Panc1 (cell line): ENCODE measurements around the gene HLA-DQA2. TPM values are rescaled to one million over a fixed set of nuclear protein-coding genes. Genes with fewer than 3 reads are reported as not detected.

Source experiments
- ATAC-seq: fragments of 200-7000 bp; cut with Tn5 transposase; 2 replicates; pipeline ENCODE4 v1.9.1; 2020; ENCODE audit warnings: mild to moderate bottlenecking, moderate library complexity
- BruUV-seq: library from RNA; stranded (reverse); fragments of 400-500 nt; replicated peaks from 2 replicates; lab custom pipeline; 2021; lab: Mats Ljungman, UMichigan
- CTCF ChIA-PET: fragments of 300-600 bp; sonication (Branson Sonifier 250); formaldehyde crosslinking; loops from one replicate; lab custom pipeline; 2022; ENCODE audit warnings: antibody characterized with exemption; lab: Charles Lee
- POLR2A ChIA-PET: fragments of 300-600 bp; sonication (Branson Sonifier 250); formaldehyde crosslinking; loops from one replicate; lab custom pipeline; 2022; ENCODE audit warnings: antibody characterized with exemption; lab: Charles Lee
- DNase-seq: peaks from one replicate; pipeline ENCODE4 v3.0.0-alpha.2; 2010; ENCODE audit warnings: low read depth, low spot score
- H3K27ac ChIP-seq: 2 replicates; pipeline ENCODE4 v1.5.1; 2011; ENCODE audit warnings: mild to moderate bottlenecking, low read length, inconsistent platforms
- H3K27me3 ChIP-seq: fragments of 200-500 bp; sonication (Bioruptor generic); 2 replicates; pipeline ENCODE4 v1.6.0; 2014; ENCODE audit warnings: low read length, inconsistent platforms; ENCODE audit not compliant: control insufficient read depth, insufficient read depth
- H3K36me3 ChIP-seq: fragments of 200-500 bp; sonication (Bioruptor generic); 2 replicates; pipeline ENCODE4 v1.5.1; 2014; ENCODE audit warnings: inconsistent platforms, mild to moderate bottlenecking, low read length, moderate library complexity; ENCODE audit not compliant: control insufficient read depth, insufficient read depth
- H3K4me1 ChIP-seq: 2 replicates; pipeline ENCODE4 v1.5.1; 2011; ENCODE audit warnings: inconsistent platforms, mild to moderate bottlenecking, low read length, moderate library complexity; ENCODE audit not compliant: control insufficient read depth, insufficient read depth
- H3K4me3 ChIP-seq, 2 experiments: 2 replicates each; pipeline ENCODE4 v1.5.1; 2011 to 2012; ENCODE audit warnings: low read depth in 2 of 2, low read length in 2 of 2, mild to moderate bottlenecking in 2 of 2, inconsistent platforms in 1 of 2, moderate library complexity in 1 of 2
- H3K9me3 ChIP-seq: fragments of 200-500 bp; sonication (Bioruptor generic); 2 replicates; pipeline ENCODE4 v1.5.1; 2014; ENCODE audit warnings: low read depth, mild to moderate bottlenecking, inconsistent platforms, low read length, moderate library complexity; ENCODE audit not compliant: control insufficient read depth, insufficient read depth
- POLR2AphosphoS5 ChIP-seq: IDR thresholded peaks from 2 replicates; pipeline ENCODE4 v1.6.1; 2012; ENCODE audit warnings: mild to moderate bottlenecking, low read depth, low read length, moderate library complexity
- SIN3A ChIP-seq: IDR thresholded peaks from 2 replicates; pipeline ENCODE4 v1.6.1; 2012; ENCODE audit warnings: low read depth, mild to moderate bottlenecking, low read length, moderate library complexity, borderline replicate concordance; ENCODE audit not compliant: insufficient read depth
- TCF7L2 ChIP-seq: IDR thresholded peaks from 2 replicates; pipeline ENCODE4 v1.6.1; 2011; ENCODE audit warnings: mild to moderate bottlenecking, low read depth, low read length, inconsistent platforms
- in situ Hi-C: cut with HindIII; loops from 2 replicates; pipeline ENCODE4 v1.10.0; 2016; ENCODE audit warnings: low sequenced_read_pairs, low pct_unique_long_range_greater_than_20kb
- intact Hi-C: fragments of 100-400 bp; cut with micrococcal nuclease; formaldehyde crosslinking; loops from one replicate; pipeline ENCODE4 v1.10.0; 2022; ENCODE audit not compliant: unreplicated experiment
- total RNA-seq: library from RNA; stranded (reverse); gene quantifications from one replicate; pipeline ENCODE4 v1.2.1, GENCODE V29; 2021; ENCODE audit not compliant: unreplicated experiment
- TF ChIP-seq, protein P1 (sequence below), 2 experiments: IDR thresholded peaks; 2 replicates each; pipeline ENCODE4 v1.6.1; 2011 to 2012; ENCODE audit warnings: low read depth in 2 of 2, control low read depth in 1 of 2, low read length in 1 of 2, mild to moderate bottlenecking in 1 of 2, moderate library complexity in 1 of 2; ENCODE audit not compliant: insufficient read depth in 1 of 2
- TF ChIP-seq, protein P2 (sequence below): fragments of 450-650 bp; IDR thresholded peaks from 2 replicates; pipeline ENCODE4 v1.5.1; 2017; ENCODE audit warnings: mild to moderate bottlenecking

The HLA-DQA2 gene
- total RNA-seq, 1 experiment from 2014 or later: not detected

DNA sequence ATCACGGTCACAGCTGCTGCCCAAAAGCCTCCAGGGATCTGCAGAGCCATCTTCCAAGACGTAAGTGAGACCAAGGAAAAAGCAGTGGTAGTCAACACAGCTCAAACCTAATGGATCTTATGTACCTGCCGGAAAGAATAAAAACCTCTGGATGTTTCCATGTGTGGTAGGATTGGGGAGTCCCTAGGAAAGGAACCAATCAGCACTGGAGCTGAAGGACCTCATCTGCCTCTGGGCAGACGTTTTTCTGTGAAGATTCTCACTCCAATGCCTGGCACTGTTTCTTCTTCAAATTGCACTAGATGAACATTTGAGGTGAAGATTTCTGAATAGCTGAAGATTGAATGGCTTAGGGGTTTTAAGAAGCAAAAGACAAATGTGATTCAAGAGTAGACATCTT, 22.2 kb downstream of the HLA-DQA2 start, which contains the start of gene HLA-DQB2:
Gene HLA-DQB2, minus strand, starts transcription at position 112 of the 400 bp plus-strand sequence. Its CDS starts 62 bp downstream, at position 50.
- H3K36me3 ChIP-seq: no peaks in the 10 kb centered on the region
- ChIA-PET CTCF (no interaction called here), POLR2A (no interaction called here)
- H3K4me1 ChIP-seq: no peaks in the 10 kb centered on the region
- H3K4me3 ChIP-seq: no peak within 1 kb of the TSS
- no peak for DNase-seq
- TF ChIP-seq, protein P1, sequence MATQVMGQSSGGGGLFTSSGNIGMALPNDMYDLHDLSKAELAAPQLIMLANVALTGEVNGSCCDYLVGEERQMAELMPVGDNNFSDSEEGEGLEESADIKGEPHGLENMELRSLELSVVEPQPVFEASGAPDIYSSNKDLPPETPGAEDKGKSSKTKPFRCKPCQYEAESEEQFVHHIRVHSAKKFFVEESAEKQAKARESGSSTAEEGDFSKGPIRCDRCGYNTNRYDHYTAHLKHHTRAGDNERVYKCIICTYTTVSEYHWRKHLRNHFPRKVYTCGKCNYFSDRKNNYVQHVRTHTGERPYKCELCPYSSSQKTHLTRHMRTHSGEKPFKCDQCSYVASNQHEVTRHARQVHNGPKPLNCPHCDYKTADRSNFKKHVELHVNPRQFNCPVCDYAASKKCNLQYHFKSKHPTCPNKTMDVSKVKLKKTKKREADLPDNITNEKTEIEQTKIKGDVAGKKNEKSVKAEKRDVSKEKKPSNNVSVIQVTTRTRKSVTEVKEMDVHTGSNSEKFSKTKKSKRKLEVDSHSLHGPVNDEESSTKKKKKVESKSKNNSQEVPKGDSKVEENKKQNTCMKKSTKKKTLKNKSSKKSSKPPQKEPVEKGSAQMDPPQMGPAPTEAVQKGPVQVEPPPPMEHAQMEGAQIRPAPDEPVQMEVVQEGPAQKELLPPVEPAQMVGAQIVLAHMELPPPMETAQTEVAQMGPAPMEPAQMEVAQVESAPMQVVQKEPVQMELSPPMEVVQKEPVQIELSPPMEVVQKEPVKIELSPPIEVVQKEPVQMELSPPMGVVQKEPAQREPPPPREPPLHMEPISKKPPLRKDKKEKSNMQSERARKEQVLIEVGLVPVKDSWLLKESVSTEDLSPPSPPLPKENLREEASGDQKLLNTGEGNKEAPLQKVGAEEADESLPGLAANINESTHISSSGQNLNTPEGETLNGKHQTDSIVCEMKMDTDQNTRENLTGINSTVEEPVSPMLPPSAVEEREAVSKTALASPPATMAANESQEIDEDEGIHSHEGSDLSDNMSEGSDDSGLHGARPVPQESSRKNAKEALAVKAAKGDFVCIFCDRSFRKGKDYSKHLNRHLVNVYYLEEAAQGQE (IDR thresholded peaks at IDR 0.05; ENCODE audit: insufficient read depth in 1 of 2, low read depth in 2 of 2, low read length in 1 of 2): no peak
- TF ChIP-seq TCF7L2: no peak
- TF ChIP-seq SIN3A: no peak
- TF ChIP-seq POLR2AphosphoS5: no peak
- TF ChIP-seq, protein P2, sequence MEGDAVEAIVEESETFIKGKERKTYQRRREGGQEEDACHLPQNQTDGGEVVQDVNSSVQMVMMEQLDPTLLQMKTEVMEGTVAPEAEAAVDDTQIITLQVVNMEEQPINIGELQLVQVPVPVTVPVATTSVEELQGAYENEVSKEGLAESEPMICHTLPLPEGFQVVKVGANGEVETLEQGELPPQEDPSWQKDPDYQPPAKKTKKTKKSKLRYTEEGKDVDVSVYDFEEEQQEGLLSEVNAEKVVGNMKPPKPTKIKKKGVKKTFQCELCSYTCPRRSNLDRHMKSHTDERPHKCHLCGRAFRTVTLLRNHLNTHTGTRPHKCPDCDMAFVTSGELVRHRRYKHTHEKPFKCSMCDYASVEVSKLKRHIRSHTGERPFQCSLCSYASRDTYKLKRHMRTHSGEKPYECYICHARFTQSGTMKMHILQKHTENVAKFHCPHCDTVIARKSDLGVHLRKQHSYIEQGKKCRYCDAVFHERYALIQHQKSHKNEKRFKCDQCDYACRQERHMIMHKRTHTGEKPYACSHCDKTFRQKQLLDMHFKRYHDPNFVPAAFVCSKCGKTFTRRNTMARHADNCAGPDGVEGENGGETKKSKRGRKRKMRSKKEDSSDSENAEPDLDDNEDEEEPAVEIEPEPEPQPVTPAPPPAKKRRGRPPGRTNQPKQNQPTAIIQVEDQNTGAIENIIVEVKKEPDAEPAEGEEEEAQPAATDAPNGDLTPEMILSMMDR: no peak
- no peak for ATAC-seq
- BruUV-seq: no TSS peak
- in situ Hi-C loops: no loop called here
- H3K9me3 ChIP-seq: no peaks in the 10 kb centered on the region
- peaks cover 24% of the 10 kb centered on the region for H3K27me3 ChIP-seq
- no peak within 1 kb of the TSS for H3K27ac ChIP-seq
- intact Hi-C loops: no loop called here

DNA sequence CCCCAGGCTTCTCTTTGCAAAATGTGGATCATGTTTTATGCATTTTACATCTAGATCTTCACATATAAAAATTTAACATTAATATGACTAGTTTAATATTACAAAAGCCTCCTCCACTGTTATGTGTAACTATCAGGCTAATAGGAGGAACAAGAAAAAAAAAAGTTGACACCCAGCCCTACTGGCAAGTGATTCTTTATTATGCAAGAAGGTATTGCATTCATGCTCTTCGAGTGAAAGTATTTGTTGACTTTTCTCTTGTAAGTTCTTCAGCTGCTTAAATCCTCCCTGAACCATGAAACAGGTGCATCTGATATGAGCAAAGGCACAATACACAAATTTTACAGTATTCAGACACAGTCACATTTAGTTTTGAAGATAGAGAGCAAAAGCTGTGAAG, 22.9 kb downstream of the HLA-DQA2 start:
- BruUV-seq: no TSS peak
- no peaks in the 10 kb centered on the region for H3K9me3 ChIP-seq

More for the DNA sequence above, 22.9 kb downstream of the HLA-DQA2 start:
- Histone ChIP-seq H3K27ac (no peak overlapping the region), H3K36me3 (no peaks in the 10 kb centered on the region), H3K4me3 (no peak overlapping the region), H3K27me3 (peaks cover 26% of the 10 kb centered on the region), H3K4me1 (no peaks in the 10 kb centered on the region)
- no peak for ATAC-seq
- intact Hi-C loops (no loop called here), in situ Hi-C loops (no loop called here)
- ChIA-PET CTCF (no interaction called here), POLR2A (no interaction called here)
- no peak for DNase-seq
- TF ChIP-seq SIN3A: no peak
- no peak for TF ChIP-seq POLR2AphosphoS5
- TF ChIP-seq, protein P1 (IDR thresholded peaks at IDR 0.05; ENCODE audit: insufficient read depth in 1 of 2, low read depth in 2 of 2, low read length in 1 of 2): no peak
- TF ChIP-seq, protein P2: no peak
- no peak for TF ChIP-seq TCF7L2
